HepG2 (cell line): ENCODE measurements around the gene NAA38.

Experiments used
- MXI1 ChIP-seq: IDR thresholded peaks from 3 replicates; pipeline ENCODE4 v1.6.1; 2012; ENCODE audit warnings: low read depth, low read length, inconsistent platforms, borderline replicate concordance
- TF ChIP-seq, protein P1 (sequence below): sonication (generic); formaldehyde crosslinking; IDR thresholded peaks from 2 replicates; pipeline ENCODE4 v1.4.0; 2020; ENCODE audit warnings: missing genetic modification reagents
- TF ChIP-seq, protein P2 (sequence below): sonication (generic); formaldehyde crosslinking; IDR thresholded peaks from 2 replicates; pipeline ENCODE4 v1.8.1; 2023; ENCODE audit warnings: mild to moderate bottlenecking, missing genetic modification reagents
- TF ChIP-seq, protein P3 (sequence below): sonication (generic); formaldehyde crosslinking; IDR thresholded peaks from 2 replicates; pipeline ENCODE4 v1.5.1; 2020; ENCODE audit warnings: missing genetic modification reagents, mild to moderate bottlenecking, borderline replicate concordance

DNA sequence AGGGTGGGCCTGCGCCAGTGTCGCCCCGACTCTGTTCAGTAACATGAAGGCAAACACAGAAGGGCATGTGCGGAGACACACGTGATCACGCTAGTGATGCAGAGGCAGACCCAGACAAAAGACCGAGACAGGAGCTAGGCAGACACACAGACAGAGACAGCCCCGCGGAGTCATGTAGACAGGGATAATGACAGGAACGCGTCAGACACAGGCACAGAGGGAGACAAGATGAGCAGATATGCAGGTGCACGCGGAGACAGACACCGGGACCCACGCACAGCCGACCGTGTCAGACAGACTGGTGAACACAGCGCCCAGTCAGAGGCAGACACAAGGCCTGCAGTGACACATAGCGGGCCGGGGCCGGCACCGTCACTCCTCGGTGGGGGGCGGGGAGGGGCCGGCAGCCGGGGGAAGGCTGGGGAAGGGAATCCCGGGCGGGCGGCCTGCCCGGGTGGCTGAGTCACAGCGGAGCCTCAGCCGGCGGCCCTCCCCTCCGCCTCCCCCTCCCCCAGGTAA lies 15.9 kb downstream of the NAA38 start:
- TF ChIP-seq, protein P1, sequence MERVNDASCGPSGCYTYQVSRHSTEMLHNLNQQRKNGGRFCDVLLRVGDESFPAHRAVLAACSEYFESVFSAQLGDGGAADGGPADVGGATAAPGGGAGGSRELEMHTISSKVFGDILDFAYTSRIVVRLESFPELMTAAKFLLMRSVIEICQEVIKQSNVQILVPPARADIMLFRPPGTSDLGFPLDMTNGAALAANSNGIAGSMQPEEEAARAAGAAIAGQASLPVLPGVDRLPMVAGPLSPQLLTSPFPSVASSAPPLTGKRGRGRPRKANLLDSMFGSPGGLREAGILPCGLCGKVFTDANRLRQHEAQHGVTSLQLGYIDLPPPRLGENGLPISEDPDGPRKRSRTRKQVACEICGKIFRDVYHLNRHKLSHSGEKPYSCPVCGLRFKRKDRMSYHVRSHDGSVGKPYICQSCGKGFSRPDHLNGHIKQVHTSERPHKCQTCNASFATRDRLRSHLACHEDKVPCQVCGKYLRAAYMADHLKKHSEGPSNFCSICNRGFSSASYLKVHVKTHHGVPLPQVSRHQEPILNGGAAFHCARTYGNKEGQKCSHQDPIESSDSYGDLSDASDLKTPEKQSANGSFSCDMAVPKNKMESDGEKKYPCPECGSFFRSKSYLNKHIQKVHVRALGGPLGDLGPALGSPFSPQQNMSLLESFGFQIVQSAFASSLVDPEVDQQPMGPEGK (CRISPR knock-in tag), result no peak
- TF ChIP-seq MXI1, result 0 out of 3 replicates have a peak, but pooled peaks have one; percentile 69
- TF ChIP-seq, protein P2, sequence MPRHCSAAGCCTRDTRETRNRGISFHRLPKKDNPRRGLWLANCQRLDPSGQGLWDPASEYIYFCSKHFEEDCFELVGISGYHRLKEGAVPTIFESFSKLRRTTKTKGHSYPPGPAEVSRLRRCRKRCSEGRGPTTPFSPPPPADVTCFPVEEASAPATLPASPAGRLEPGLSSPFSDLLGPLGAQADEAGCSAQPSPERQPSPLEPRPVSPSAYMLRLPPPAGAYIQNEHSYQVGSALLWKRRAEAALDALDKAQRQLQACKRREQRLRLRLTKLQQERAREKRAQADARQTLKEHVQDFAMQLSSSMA (CRISPR knock-in tag), result no peak
- TF ChIP-seq, protein P3, sequence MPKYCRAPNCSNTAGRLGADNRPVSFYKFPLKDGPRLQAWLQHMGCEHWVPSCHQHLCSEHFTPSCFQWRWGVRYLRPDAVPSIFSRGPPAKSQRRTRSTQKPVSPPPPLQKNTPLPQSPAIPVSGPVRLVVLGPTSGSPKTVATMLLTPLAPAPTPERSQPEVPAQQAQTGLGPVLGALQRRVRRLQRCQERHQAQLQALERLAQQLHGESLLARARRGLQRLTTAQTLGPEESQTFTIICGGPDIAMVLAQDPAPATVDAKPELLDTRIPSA (CRISPR knock-in tag), result no peak
